GM19328 (cell line): ENCODE measurements around the gene B3GNT5.

Experiments
- ATAC-seq: cut with Tn5 transposase; IDR thresholded peaks from one replicate; pipeline ENCODE4 v1.9.1; 2021; ENCODE audit warnings: mild to moderate bottlenecking, moderate library complexity; ENCODE audit not compliant: unreplicated experiment

B3GNT5 gene

GRCh38 chr3:183318877-183319276 lies 65.8 kb downstream of the B3GNT5 start:
- ATAC-seq = no peak

- no peak for ATAC-seq
Measured at GRCh38 chr3:183319371-183319770, 66.3 kb downstream of the B3GNT5 start.
